Choroid plexus epithelial cell (primary cell): ENCODE measurements around the gene FMNL2.
A peak's percentile ranks its signal among the peaks of the same experiment; 100 is the strongest.

Source experiments
- DNase-seq: peaks from one replicate; pipeline ENCODE4 v3.0.0-alpha.2; 2010; ENCODE audit warnings: low read depth
- H3K4me3 ChIP-seq: 2 replicates; pipeline ENCODE4 v1.5.1; 2011; ENCODE audit warnings: low read depth, mild to moderate bottlenecking, control low read depth, low read length, moderate library complexity
- CTCF ChIP-seq: conservative IDR thresholded peaks from 2 replicates; pipeline ENCODE4 v1.5.1; 2011; ENCODE audit warnings: low read depth, mild to moderate bottlenecking, control low read depth, inconsistent platforms, low read length, moderate library complexity

The FMNL2 gene

GRCh38 chr2:152456262-152456661 lies 121.3 kb downstream of the FMNL2 start:
- H3K4me3 ChIP-seq, result no peak overlapping the region
- TF ChIP-seq CTCF, result no peak
- peak; percentile 58 for DNase-seq

- DNase-seq, result no peak
- no peak for TF ChIP-seq CTCF
These were observed 123.5 kb downstream of the FMNL2 start for GRCh38 chr2:152458441-152458940.

GRCh38 chr2:152459091-152459490 lies 124.1 kb downstream of the FMNL2 start:
- H3K4me3 ChIP-seq, result no peak overlapping the region
- no peak for DNase-seq
- no peak for TF ChIP-seq CTCF

More at GRCh38 chr2:152458441-152458940, 123.5 kb downstream of the FMNL2 start:
- H3K4me3 ChIP-seq, result no peak overlapping the region

GRCh38 chr2:152460567-152460966 lies 125.6 kb downstream of the FMNL2 start:
- H3K4me3 ChIP-seq, result no peak overlapping the region
- DNase-seq, result no peak
- no peak for TF ChIP-seq CTCF

- no peak for TF ChIP-seq CTCF
- DNase-seq, result no peak
- H3K4me3 ChIP-seq, result no peak overlapping the region
These were observed 127.1 kb downstream of the FMNL2 start for GRCh38 chr2:152462120-152462519.

GRCh38 chr2:152462779-152463178 lies 127.8 kb downstream of the FMNL2 start:
- TF ChIP-seq CTCF, result no peak
- no peak for DNase-seq
- H3K4me3 ChIP-seq, result no peak overlapping the region

- no peak for DNase-seq
- H3K4me3 ChIP-seq, result no peak overlapping the region
- TF ChIP-seq CTCF, result no peak
These were observed 130.0 kb downstream of the FMNL2 start for GRCh38 chr2:152464851-152465470.
